Panc1 (cell line): ENCODE data around the gene SETMAR.

Experiments used
- CTCF ChIP-seq: fragments of 450-650 bp; IDR thresholded peaks from 2 replicates; pipeline ENCODE4 v1.5.1; 2017; ENCODE audit warnings: mild to moderate bottlenecking
- POLR2AphosphoS5 ChIP-seq: IDR thresholded peaks from 2 replicates; pipeline ENCODE4 v1.6.1; 2012; ENCODE audit warnings: mild to moderate bottlenecking, low read depth, low read length, moderate library complexity
- REST ChIP-seq, 2 experiments: IDR thresholded peaks; 2 replicates each; pipeline ENCODE4 v1.6.1; 2011 to 2012; ENCODE audit warnings: low read depth in 2 of 2, control low read depth in 1 of 2, low read length in 1 of 2, mild to moderate bottlenecking in 1 of 2, moderate library complexity in 1 of 2; ENCODE audit not compliant: insufficient read depth in 1 of 2
- SIN3A ChIP-seq: IDR thresholded peaks from 2 replicates; pipeline ENCODE4 v1.6.1; 2012; ENCODE audit warnings: low read depth, mild to moderate bottlenecking, low read length, moderate library complexity, borderline replicate concordance; ENCODE audit not compliant: insufficient read depth
- TCF7L2 ChIP-seq: IDR thresholded peaks from 2 replicates; pipeline ENCODE4 v1.6.1; 2011; ENCODE audit warnings: mild to moderate bottlenecking, low read depth, low read length, inconsistent platforms

GRCh38 chr3:4336850-4337546 is 33.8 kb downstream of the SETMAR start:
- no peak for TF ChIP-seq CTCF
- no peak for TF ChIP-seq POLR2AphosphoS5
- TF ChIP-seq SIN3A = no peak
- no peak for TF ChIP-seq REST (IDR thresholded peaks at IDR 0.05; ENCODE audit: insufficient read depth in 1 of 2, low read depth in 2 of 2, low read length in 1 of 2)
- no peak for TF ChIP-seq TCF7L2
